Osteocyte (in vitro differentiated cells): ENCODE data around the gene IL1RAPL1. TPM values are rescaled to one million over a fixed set of nuclear protein-coding genes. Genes with fewer than 3 reads are reported as not detected.

ENCODE experiments used
- DNase-seq: peaks from one replicate; pipeline ENCODE4 v3.0.0; 2021; ENCODE audit warnings: mixed read lengths; ENCODE audit not compliant: unreplicated experiment; ENCODE audit errors: extremely low spot score
- H3K27ac Mint-ChIP-seq: one replicate; pipeline ENCODE4 v1.8.0; 2021; ENCODE audit warnings: mild to moderate bottlenecking, mixed read lengths; ENCODE audit not compliant: unreplicated experiment
- H3K27me3 Mint-ChIP-seq: one replicate; pipeline ENCODE4 v1.8.0; 2021; ENCODE audit warnings: mixed read lengths; ENCODE audit not compliant: unreplicated experiment
- H3K36me3 Mint-ChIP-seq: one replicate; pipeline ENCODE4 v1.8.0; 2021; ENCODE audit warnings: mixed read lengths; ENCODE audit not compliant: unreplicated experiment
- H3K4me1 Mint-ChIP-seq: one replicate; pipeline ENCODE4 v1.8.0; 2021; ENCODE audit warnings: mixed read lengths; ENCODE audit not compliant: unreplicated experiment
- H3K4me3 Mint-ChIP-seq: one replicate; pipeline ENCODE4 v1.8.0; 2021; ENCODE audit warnings: mild to moderate bottlenecking, moderate library complexity, mixed read lengths; ENCODE audit not compliant: unreplicated experiment
- H3K9me3 Mint-ChIP-seq: one replicate; pipeline ENCODE4 v1.8.0; 2021; ENCODE audit warnings: mixed read lengths; ENCODE audit not compliant: unreplicated experiment
- total RNA-seq: library from RNA; stranded (reverse); gene quantifications from 2 replicates; pipeline ENCODE4 v1.2.1, GENCODE V29; 2021
- TF ChIP-seq, protein P1 (sequence below): fragments of 200-600 bp; sonication (generic); IDR thresholded peaks from 2 replicates; pipeline ENCODE4 v1.5.0; 2021; ENCODE audit warnings: antibody characterized with exemption, mild to moderate bottlenecking, moderate library complexity

The IL1RAPL1 gene
- total RNA-seq, 1 donor from 2014 or later: not detected

DNA sequence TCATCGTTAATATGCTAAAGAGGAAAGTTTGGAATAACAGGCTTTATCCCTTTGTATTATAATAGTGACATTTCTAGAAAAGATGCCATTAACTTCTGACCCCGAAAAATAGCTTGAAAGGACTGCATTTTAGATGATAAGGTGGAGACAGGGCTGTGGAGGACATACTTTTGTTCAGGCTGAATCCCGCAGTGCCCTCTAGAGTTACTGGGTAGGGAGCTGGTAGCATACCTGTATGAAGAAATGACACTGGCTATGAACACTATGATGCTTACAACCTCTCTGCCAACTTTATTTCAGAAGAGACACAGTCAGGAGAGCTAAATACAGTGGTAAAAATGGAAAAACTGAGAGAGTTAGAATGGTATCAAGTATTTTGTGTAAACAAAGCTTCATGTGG lies 8.1 kb downstream of the IL1RAPL1 start:
- TF ChIP-seq, protein P1, sequence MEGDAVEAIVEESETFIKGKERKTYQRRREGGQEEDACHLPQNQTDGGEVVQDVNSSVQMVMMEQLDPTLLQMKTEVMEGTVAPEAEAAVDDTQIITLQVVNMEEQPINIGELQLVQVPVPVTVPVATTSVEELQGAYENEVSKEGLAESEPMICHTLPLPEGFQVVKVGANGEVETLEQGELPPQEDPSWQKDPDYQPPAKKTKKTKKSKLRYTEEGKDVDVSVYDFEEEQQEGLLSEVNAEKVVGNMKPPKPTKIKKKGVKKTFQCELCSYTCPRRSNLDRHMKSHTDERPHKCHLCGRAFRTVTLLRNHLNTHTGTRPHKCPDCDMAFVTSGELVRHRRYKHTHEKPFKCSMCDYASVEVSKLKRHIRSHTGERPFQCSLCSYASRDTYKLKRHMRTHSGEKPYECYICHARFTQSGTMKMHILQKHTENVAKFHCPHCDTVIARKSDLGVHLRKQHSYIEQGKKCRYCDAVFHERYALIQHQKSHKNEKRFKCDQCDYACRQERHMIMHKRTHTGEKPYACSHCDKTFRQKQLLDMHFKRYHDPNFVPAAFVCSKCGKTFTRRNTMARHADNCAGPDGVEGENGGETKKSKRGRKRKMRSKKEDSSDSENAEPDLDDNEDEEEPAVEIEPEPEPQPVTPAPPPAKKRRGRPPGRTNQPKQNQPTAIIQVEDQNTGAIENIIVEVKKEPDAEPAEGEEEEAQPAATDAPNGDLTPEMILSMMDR: no peak
- Mint-ChIP-seq H3K4me1 (no peaks in the 10 kb centered on the region), H3K4me3 (no peak overlapping the region), H3K36me3 (no peaks in the 10 kb centered on the region), H3K27me3 (no peaks in the 10 kb centered on the region), H3K9me3 (peaks cover 6% of the 10 kb centered on the region), H3K27ac (no peak overlapping the region)
- no peak for DNase-seq

DNA sequence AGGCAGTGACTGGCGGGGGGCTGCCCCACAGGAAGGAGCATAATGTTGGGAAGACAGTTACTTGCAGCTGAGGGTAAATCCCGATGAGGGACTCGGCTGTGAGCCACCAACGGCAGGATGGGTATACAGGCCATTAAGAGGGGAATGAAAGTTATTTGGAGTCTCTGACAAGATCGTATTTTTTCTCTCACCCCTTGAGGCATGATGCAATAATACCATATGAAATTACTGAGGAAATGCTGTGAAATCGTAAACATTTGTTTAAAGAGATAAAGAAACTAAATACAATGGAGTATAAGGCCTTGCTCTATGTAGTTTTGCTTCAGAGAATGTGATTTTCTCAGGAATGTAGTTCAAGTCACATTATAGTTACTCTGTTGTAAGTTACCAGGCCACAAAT lies 12.7 kb downstream of the IL1RAPL1 start:
- H3K4me1 Mint-ChIP-seq: no peaks in the 10 kb centered on the region
- H3K9me3 Mint-ChIP-seq: peaks cover 8% of the 10 kb centered on the region
- no peaks in the 10 kb centered on the region for H3K27me3 Mint-ChIP-seq
- TF ChIP-seq, protein P1: no peak
- no peak overlapping the region for H3K27ac Mint-ChIP-seq
- no peak for DNase-seq
- no peaks in the 10 kb centered on the region for H3K36me3 Mint-ChIP-seq
- H3K4me3 Mint-ChIP-seq: no peak overlapping the region

DNA sequence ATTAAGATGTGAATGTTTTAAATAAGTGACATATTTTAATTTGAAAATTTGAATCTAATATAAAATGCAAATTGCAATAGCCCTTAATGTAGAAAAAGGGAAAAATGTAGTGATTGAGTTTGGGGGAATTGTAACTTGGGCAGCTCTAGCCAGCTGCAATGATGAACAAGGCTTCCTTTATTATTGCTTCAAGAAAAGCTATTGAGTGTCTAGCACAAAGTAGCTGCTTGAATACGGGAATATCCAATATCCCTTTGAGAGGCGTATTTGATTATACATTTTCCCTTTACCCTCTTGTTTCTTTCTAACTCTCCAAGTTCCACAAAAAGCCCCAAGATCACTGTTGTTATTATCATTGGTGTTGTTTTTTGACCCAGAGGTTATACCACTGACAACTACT lies 21.8 kb downstream of the IL1RAPL1 start:
- no peak for DNase-seq
- Mint-ChIP-seq H3K4me1 (no peaks in the 10 kb centered on the region), H3K4me3 (no peak overlapping the region), H3K9me3 (peaks cover 17% of the 10 kb centered on the region), H3K27ac (no peak overlapping the region), H3K27me3 (no peaks in the 10 kb centered on the region), H3K36me3 (no peaks in the 10 kb centered on the region)
- TF ChIP-seq, protein P1: no peak

DNA sequence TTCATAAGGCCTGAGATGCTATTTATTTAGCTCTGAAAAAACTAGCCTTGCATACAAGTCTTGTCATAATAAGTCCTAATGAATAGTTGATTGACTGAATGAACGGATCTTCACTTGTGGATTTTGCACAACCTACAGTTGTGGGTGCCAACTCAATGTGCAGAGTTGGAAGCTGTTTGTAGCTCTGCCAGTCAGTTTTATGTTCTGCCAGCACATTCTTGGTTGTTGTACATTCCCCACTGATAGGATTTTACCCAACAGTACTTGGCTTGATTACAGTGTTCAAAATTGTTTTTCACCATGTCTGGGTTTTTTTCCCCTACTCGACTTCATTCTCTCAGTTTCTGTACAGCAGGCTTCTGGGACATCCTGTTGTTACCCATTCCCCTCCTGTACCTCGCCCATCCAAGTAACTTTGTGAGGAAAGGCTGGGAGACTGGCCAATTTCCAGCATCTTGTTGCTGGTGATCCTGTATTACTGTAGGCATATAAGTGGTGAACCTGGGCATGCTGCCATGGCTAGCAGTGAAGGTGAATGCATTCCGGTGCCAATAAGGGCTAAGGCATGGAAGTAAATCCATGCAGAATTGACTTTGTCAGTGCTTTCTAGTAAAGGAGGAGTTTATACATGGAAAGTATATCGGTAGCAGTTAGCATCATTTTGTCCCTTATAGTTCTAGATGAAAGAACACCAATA lies 22.8 kb downstream of the IL1RAPL1 start:
- TF ChIP-seq, protein P1: no peak
- Mint-ChIP-seq H3K27me3 (no peaks in the 10 kb centered on the region), H3K9me3 (peaks cover 15% of the 10 kb centered on the region), H3K4me3 (no peak overlapping the region), H3K36me3 (no peaks in the 10 kb centered on the region), H3K4me1 (no peaks in the 10 kb centered on the region), H3K27ac (no peak overlapping the region)
- DNase-seq: no peak

DNA sequence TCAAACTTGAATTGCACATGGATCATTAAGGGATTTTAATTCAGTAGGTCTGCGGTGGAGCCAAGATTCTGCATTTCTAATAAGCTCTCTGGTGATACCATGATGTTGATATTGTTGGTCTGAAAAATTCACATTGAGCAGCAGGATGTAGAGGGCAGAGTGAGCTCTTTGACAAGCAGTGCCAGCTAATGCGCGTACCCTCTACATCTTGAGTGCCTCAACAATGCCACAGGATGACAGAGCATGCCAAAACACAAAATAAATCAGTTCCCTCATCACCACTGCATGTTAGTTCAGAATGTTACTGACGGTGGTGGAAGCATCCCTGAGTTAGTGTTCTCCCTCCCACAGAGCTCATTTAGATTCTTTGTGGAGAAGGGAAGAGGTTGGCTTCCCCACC lies 23.5 kb downstream of the IL1RAPL1 start:
- H3K36me3 Mint-ChIP-seq: no peaks in the 10 kb centered on the region
- TF ChIP-seq, protein P1: no peak
- peaks cover 11% of the 10 kb centered on the region for H3K9me3 Mint-ChIP-seq
- H3K27me3 Mint-ChIP-seq: no peaks in the 10 kb centered on the region
- H3K27ac Mint-ChIP-seq: no peak overlapping the region
- H3K4me1 Mint-ChIP-seq: no peaks in the 10 kb centered on the region
- H3K4me3 Mint-ChIP-seq: no peak overlapping the region
- DNase-seq: no peak
